Measurements from ENCODE around the gene LTBR. TPM values are rescaled to one million over a fixed set of nuclear protein-coding genes. Genes with fewer than 3 reads are reported as not detected.
"Not testable (repeated sequence)": the region's sequence is repeated elsewhere in the genome, so short reads cannot be mapped to it uniquely, and the experiment has no call there.

LTBR gene
- total RNA-seq, 1 experiment from 2014 or later: 128 TPM

GRCh38 chr12:6344101-6344660 lies 39.8 kb upstream of the LTBR start:
- DNase-seq (ENCODE audit: low read depth, low spot score); in situ Hi-C loops (cut with HindIII; ENCODE audit: low pct_unique_long_range_greater_than_20kb, low sequenced_read_pairs): not testable (repeated sequence)

GRCh38 chr12:6345319-6346091 lies 38.5 kb upstream of the LTBR start:
- DNase-seq (ENCODE audit: low read depth, low spot score): no peak
- in situ Hi-C loops (cut with HindIII; ENCODE audit: low pct_unique_long_range_greater_than_20kb, low sequenced_read_pairs): no loop called here

DNA sequence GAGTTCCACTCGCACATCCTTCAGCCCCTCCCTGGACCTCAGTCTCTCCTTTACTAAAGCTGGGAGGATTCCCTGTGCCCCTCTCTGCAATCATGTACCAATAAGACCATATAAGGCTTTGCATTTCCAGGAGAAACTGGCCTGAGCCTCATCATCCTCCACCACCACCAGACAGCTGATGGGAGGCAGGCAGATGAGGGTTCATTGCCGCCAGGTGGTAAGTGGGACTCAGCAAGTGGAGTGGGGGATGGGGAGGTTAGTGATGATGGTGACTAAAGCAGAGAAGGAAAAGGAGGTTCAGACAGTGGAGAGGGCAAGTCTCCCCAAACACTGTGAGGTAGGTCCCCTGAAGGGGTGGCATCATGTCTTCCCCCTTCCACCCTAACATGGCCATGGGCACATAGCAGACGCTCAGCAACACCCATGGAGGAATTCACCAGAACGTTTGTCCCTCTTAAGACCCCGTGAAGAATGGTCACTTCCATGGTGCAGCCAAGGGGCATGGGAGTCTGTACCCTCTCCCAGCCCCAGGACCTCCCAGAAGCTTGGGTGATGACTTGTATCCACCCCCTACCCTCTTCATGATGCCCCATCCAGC lies 37.6 kb upstream of the LTBR start:
- DNase-seq (ENCODE audit: low read depth, low spot score): no peak
- in situ Hi-C loops (cut with HindIII; ENCODE audit: low pct_unique_long_range_greater_than_20kb, low sequenced_read_pairs): no loop called here

GRCh38 chr12:6346942-6347341 lies 37.0 kb upstream of the LTBR start:
- in situ Hi-C loops (cut with HindIII; ENCODE audit: low pct_unique_long_range_greater_than_20kb, low sequenced_read_pairs): no loop called here
- DNase-seq (ENCODE audit: low read depth, low spot score): no peak

DNA sequence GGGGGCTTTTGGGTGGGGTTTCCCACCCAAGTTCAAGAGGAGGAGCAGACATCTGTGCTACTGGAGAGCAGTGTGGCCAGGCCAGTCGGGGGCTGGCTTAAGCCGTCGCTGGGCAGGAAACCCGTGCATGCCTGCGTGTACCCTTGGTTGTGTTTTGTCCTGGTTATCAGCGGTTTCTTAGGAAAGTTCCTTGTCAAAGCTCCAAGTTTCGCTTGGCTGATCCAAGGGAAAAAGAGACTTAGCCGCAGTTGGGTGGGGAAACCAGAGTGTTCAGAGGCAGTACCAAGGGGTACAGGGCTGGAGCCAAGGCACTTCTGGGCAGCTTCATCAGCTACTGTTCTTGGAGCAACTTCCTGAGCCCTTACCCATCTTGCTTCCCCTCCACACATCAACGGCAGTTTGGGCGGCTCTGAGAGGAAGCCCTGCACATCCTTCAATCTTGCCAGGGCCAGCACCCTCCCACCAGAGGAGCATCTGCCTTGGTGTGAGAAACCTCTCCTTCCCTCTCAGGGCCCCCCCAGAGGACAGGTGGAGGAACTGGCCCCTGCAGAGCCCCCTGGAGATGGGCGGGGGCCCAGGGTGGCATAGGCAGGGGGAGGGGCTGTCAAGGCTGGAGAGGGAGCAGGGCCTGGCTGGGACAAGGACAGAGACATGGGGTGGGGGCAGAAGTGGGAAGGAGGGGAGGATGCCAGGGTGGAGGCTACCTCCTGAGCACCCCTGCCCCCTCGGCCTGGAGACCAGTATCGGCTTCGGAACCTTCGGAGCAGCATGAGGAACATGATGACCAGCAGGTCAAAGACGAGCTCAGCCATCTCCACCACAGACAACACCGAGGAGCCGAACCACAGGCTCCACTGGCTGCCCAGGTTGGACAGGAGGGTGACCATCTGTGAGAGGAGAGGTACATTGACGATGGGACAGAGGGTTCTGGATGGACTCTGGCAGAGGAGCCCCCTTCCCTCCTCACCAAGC lies 36.3 kb upstream of the LTBR start:
- in situ Hi-C loops (cut with HindIII; ENCODE audit: low pct_unique_long_range_greater_than_20kb, low sequenced_read_pairs): no loop called here
- no peak for DNase-seq (ENCODE audit: low read depth, low spot score)

DNA sequence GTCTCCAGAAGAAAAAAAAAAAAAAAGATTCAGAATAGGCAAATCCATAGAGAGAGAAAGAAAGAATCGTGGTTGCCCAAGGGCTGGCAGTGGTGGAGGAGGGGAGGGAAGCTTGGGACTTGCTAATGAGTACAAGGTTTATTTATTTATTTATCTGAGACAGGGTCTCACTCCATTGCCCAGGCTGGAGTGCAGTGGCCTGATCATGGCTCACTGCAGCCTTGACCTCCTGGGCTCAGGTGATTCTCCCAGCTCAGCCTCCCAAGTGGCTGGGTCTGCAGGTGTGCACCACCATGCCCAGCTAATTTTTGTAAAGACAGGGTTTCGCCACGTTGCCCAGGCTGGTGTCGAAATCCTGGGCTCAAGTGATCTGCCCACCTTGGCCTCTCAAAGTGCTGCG lies 32.3 kb upstream of the LTBR start:
- DNase-seq (ENCODE audit: low read depth, low spot score): no peak
- in situ Hi-C loops (cut with HindIII; ENCODE audit: low pct_unique_long_range_greater_than_20kb, low sequenced_read_pairs): no loop called here

DNA sequence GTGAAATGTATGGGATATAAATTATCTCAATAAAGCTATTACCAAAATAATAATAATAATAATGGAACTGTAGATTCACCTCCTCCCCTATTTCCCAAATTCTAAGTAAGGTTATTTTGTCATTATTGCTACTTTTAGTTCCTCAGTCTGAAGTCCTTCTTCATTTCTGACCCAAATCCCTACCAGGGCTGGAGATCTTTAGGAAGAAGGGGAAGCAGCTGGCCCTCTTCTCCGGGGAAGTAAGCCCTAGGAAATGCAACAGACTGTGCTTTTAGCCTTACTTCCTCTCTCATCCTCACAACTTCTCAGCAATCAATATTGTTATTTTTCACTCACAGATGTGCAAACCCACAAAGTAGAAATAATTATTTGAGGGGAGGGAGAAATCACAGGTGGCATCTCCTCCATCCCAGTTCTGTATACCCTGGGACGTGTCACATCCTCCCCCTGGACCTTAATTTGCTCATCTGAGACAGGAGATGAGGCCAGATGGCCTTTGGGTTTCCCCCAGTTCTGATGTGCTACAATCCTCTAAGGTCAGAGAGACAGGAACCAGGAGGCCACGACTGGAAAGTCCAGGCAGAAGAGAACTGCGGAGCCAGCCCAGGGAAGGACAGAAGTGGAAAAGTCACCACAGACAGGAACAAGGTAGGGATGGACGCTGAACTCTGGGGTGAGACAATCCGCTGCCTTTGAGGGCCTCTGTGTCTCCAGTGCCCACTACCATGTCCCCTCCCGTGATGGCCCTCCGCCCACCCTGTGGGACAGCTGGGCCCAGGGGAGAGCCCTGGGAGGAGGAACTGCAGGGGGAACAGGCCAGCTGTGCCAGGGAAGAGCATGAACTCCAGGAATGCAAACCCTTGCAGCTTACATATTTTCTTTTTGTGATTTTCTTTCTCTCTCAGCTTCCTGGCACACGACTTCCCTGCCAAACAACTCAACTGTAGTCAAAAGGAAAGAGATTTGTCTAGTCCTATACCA lies 31.5 kb upstream of the LTBR start:
- no peak for DNase-seq (ENCODE audit: low read depth, low spot score)
- in situ Hi-C loops (cut with HindIII; ENCODE audit: low pct_unique_long_range_greater_than_20kb, low sequenced_read_pairs): no loop called here

- in situ Hi-C loops (cut with HindIII; ENCODE audit: low pct_unique_long_range_greater_than_20kb, low sequenced_read_pairs): no loop called here
- DNase-seq (ENCODE audit: low read depth, low spot score): no peak
These were observed 29.2 kb upstream of the LTBR start for GRCh38 chr12:6354495-6355393.

DNA sequence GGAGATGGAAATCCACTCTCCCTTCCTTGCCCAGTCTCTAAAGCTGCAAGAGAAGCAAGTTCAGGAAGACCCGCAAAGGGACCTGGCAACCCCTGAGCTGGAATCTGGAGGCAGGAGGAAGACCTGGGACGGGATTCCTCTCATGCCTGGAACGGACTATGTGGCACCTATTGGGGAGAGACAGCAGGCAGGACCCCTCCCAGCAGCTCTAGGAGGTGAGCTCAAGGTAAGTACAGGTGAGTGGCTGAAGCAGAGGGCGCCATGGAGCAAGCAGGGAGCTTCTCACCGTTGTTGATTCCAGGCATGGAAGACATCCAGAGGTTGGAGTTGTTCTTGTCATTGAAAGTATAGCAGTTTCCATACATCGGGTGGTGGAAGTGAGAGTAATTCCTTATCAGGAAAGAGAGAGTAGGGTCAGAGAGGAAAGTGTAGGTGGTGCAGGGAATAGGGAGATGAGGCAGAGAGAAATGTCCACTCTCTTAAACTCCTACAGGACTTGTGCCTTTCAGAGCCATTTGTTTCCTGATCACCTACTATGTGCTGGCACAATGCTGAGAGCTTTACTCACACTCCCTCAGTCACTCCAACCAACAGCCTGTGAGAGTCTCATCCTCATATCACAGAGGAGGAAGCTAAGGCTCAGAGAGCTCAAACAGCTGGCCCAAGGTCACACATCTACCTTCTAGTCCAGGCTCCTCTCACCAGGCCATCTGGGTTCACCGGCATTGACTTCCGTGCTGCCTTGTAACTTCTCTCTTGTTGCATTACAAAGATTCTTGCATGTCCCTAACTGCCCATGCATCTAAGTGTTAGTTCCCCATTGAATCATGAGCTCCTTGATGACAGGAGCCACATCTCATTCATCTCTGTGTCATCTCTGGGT lies 28.2 kb upstream of the LTBR start:
- no peak for DNase-seq (ENCODE audit: low read depth, low spot score)
- in situ Hi-C loops (cut with HindIII; ENCODE audit: low pct_unique_long_range_greater_than_20kb, low sequenced_read_pairs): no loop called here

- DNase-seq (ENCODE audit: low read depth, low spot score): no peak
- in situ Hi-C loops (cut with HindIII; ENCODE audit: low pct_unique_long_range_greater_than_20kb, low sequenced_read_pairs): no loop called here
These were observed 27.6 kb upstream of the LTBR start for GRCh38 chr12:6356374-6356820.

- DNase-seq (ENCODE audit: low read depth, low spot score): no peak
- in situ Hi-C loops (cut with HindIII; ENCODE audit: low pct_unique_long_range_greater_than_20kb, low sequenced_read_pairs): no loop called here
These were observed 25.1 kb upstream of the LTBR start for GRCh38 chr12:6358881-6359280.

- no peak for DNase-seq (ENCODE audit: low read depth, low spot score)
- in situ Hi-C loops (cut with HindIII; ENCODE audit: low pct_unique_long_range_greater_than_20kb, low sequenced_read_pairs): no loop called here
These were observed 23.8 kb upstream of the LTBR start for GRCh38 chr12:6360080-6360571.

GRCh38 chr12:6360578-6361490 lies 23.1 kb upstream of the LTBR start:
- in situ Hi-C loops (cut with HindIII; ENCODE audit: low pct_unique_long_range_greater_than_20kb, low sequenced_read_pairs): no loop called here
- DNase-seq (ENCODE audit: low read depth, low spot score): no peak

- DNase-seq (ENCODE audit: low read depth, low spot score): no peak
- in situ Hi-C loops (cut with HindIII; ENCODE audit: low pct_unique_long_range_greater_than_20kb, low sequenced_read_pairs): no loop called here
These were observed 22.1 kb upstream of the LTBR start for GRCh38 chr12:6361834-6362233.

Measured in SK-MEL-5 (cell line).